H9 (cell line): Measurements from ENCODE around the gene ANKMY1. TPM values are rescaled to one million over a fixed set of nuclear protein-coding genes. Genes with fewer than 3 reads are reported as not detected.
A peak's percentile ranks its signal among the peaks of the same experiment; 100 is the strongest.

Source experiments
- DNase-seq: peaks from one replicate; pipeline ENCODE4 v3.0.0-alpha.2; 2017
- H2AFZ ChIP-seq: one replicate; pipeline ENCODE4 v1.6.1; 2013; ENCODE audit warnings: mild to moderate bottlenecking, low read length, control low read depth, moderate library complexity
- H2AK5ac ChIP-seq: 2 replicates; pipeline ENCODE4 v1.6.1; 2013; ENCODE audit warnings: low read length, control low read depth, mixed read lengths; ENCODE audit not compliant: insufficient read length
- H2BK120ac ChIP-seq: one replicate; pipeline ENCODE4 v1.6.1; 2013; ENCODE audit warnings: low read depth, mild to moderate bottlenecking, low read length, control low read depth, inconsistent platforms; ENCODE audit not compliant: poor library complexity, severe bottlenecking
- H2BK12ac ChIP-seq: 2 replicates; pipeline ENCODE4 v1.6.1; 2013; ENCODE audit warnings: low read length, control low read depth, mixed read lengths, low read depth; ENCODE audit not compliant: insufficient read length
- H2BK15ac ChIP-seq: 2 replicates; pipeline ENCODE4 v1.6.1; 2013; ENCODE audit warnings: low read depth, low read length, control low read depth
- H2BK20ac ChIP-seq: one replicate; pipeline ENCODE4 v1.6.1; 2013; ENCODE audit warnings: low read depth, mild to moderate bottlenecking, low read length, control low read depth, inconsistent platforms; ENCODE audit not compliant: poor library complexity, severe bottlenecking
- H2BK5ac ChIP-seq: 2 replicates; pipeline ENCODE4 v1.6.1; 2013; ENCODE audit warnings: low read length, control low read depth, mixed read lengths; ENCODE audit not compliant: insufficient read length
- H3K14ac ChIP-seq: 2 replicates; pipeline ENCODE4 v1.6.1; 2013; ENCODE audit warnings: low read length, control low read depth; ENCODE audit not compliant: insufficient read depth
- H3K18ac ChIP-seq: 2 replicates; pipeline ENCODE4 v1.6.1; 2013; ENCODE audit warnings: low read depth, mild to moderate bottlenecking, mixed read lengths, low read length, control low read depth; ENCODE audit not compliant: insufficient read length
- H3K23ac ChIP-seq: 2 replicates; pipeline ENCODE4 v1.6.1; 2013; ENCODE audit warnings: low read length, control low read depth, mixed read lengths, low read depth; ENCODE audit not compliant: insufficient read length
- H3K23me2 ChIP-seq: 2 replicates; pipeline ENCODE4 v1.6.1; 2013; ENCODE audit warnings: low read depth, mild to moderate bottlenecking, mixed read lengths, low read length, control low read depth; ENCODE audit not compliant: insufficient read length, poor library complexity, severe bottlenecking
- H3K27ac ChIP-seq: 2 replicates; pipeline ENCODE4 v1.5.1; 2013; ENCODE audit warnings: low read length, control low read depth, mixed read lengths, low read depth; ENCODE audit not compliant: insufficient read length
- H3K27me3 ChIP-seq: 2 replicates; pipeline ENCODE4 v1.6.1; 2013; ENCODE audit warnings: low read length, control low read depth, inconsistent platforms; ENCODE audit not compliant: insufficient read depth
- H3K4ac ChIP-seq: 2 replicates; pipeline ENCODE4 v1.6.1; 2013; ENCODE audit warnings: low read depth, mild to moderate bottlenecking, control low read depth, inconsistent platforms, low read length, moderate library complexity
- H3K4me1 ChIP-seq: 2 replicates; pipeline ENCODE4 v1.6.1; 2013; ENCODE audit warnings: low read length, control low read depth, inconsistent platforms; ENCODE audit not compliant: insufficient read depth
- H3K4me2 ChIP-seq: 2 replicates; pipeline ENCODE4 v1.6.1; 2013; ENCODE audit warnings: low read length, control low read depth, mixed read lengths; ENCODE audit not compliant: insufficient read length, insufficient read depth
- H3K56ac ChIP-seq: 2 replicates; pipeline ENCODE4 v1.6.1; 2013; ENCODE audit warnings: low read depth, mild to moderate bottlenecking, mixed read lengths, low read length, control low read depth; ENCODE audit not compliant: insufficient read length
- H3K79me1 ChIP-seq: 2 replicates; pipeline ENCODE4 v1.6.1; 2013; ENCODE audit warnings: low read depth, mild to moderate bottlenecking, moderate library complexity, low read length, control low read depth, inconsistent platforms; ENCODE audit not compliant: insufficient read depth, poor library complexity, severe bottlenecking
- H3K79me2 ChIP-seq: 2 replicates; pipeline ENCODE4 v1.6.1; 2013; ENCODE audit warnings: low read length, control low read depth, inconsistent platforms; ENCODE audit not compliant: insufficient read depth
- H3K9ac ChIP-seq: 2 replicates; pipeline ENCODE4 v1.6.1; 2013; ENCODE audit warnings: low read length, control low read depth, mixed read lengths; ENCODE audit not compliant: insufficient read length; ENCODE audit errors: extremely low read depth
- H3K9me3 ChIP-seq: one replicate; pipeline ENCODE4 v1.6.1; 2013; ENCODE audit warnings: low read depth, low read length, inconsistent platforms; ENCODE audit not compliant: control insufficient read depth
- H3T11ph ChIP-seq: one replicate; pipeline ENCODE4 v1.6.1; 2013; ENCODE audit warnings: mild to moderate bottlenecking, low read length, control low read depth, inconsistent platforms
- H4K20me1 ChIP-seq: one replicate; pipeline ENCODE4 v1.6.1; 2013; ENCODE audit not compliant: control insufficient read depth, insufficient read length, insufficient read depth
- H4K5ac ChIP-seq: 2 replicates; pipeline ENCODE4 v1.6.1; 2013; ENCODE audit warnings: low read depth, mild to moderate bottlenecking, mixed read lengths, low read length, control low read depth; ENCODE audit not compliant: insufficient read length
- H4K8ac ChIP-seq: replicated peaks from 2 replicates; pipeline ENCODE4 v1.6.1; 2013; ENCODE audit warnings: low read length, control low read depth, mixed read lengths, low read depth; ENCODE audit not compliant: insufficient read length
- H4K91ac ChIP-seq: 2 replicates; pipeline ENCODE4 v1.6.1; 2013; ENCODE audit warnings: low read depth, mild to moderate bottlenecking, moderate library complexity, mixed read lengths, low read length, control low read depth; ENCODE audit not compliant: insufficient read length
- H3K27ac Mint-ChIP-seq, 3 experiments: 2 replicates in 2 of 3; 3 replicates in 1 of 3; pipeline ENCODE4 v1.8.0; 2020 to 2021; ENCODE audit warnings: mixed read lengths in 3 of 3, mild to moderate bottlenecking in 1 of 3, moderate library complexity in 1 of 3
- H3K27me3 Mint-ChIP-seq: 2 replicates; pipeline ENCODE4 v1.8.0; 2021; ENCODE audit warnings: low read depth, mild to moderate bottlenecking, moderate library complexity, mixed read lengths
- H3K36me3 Mint-ChIP-seq, 3 experiments: 2 replicates in 2 of 3; 3 replicates in 1 of 3; pipeline ENCODE4 v1.8.0; 2020 to 2021; ENCODE audit warnings: low read depth in 3 of 3, mixed read lengths in 3 of 3; ENCODE audit not compliant: insufficient read depth in 1 of 3
- H3K4me1 Mint-ChIP-seq, 2 experiments: 2 replicates each; pipeline ENCODE4 v1.8.0; 2020; ENCODE audit warnings: mixed read lengths in 2 of 2
- H3K4me3 Mint-ChIP-seq, 2 experiments: 2 replicates in 1 of 2; 3 replicates in 1 of 2; pipeline ENCODE4 v1.8.0; 2020 to 2021; ENCODE audit warnings: mild to moderate bottlenecking in 2 of 2, mixed read lengths in 2 of 2, moderate library complexity in 1 of 2
- H3K9me3 Mint-ChIP-seq, 2 experiments: 2 replicates in 1 of 2; 3 replicates in 1 of 2; pipeline ENCODE4 v1.8.0; 2020; ENCODE audit warnings: mild to moderate bottlenecking in 2 of 2, mixed read lengths in 2 of 2, moderate library complexity in 1 of 2
- WGBS: extraction: QIAGEN DNeasy Blood & Tissue Kit; methylation state at CpG from one replicate; pipeline ENCODE4 v1.1.7; 2013; ENCODE audit warnings: missing lambda C conversion rate, low lambda C conversion rate, mixed read lengths; ENCODE audit not compliant: insufficient read length; ENCODE audit errors: extremely low coverage; 5-methylcytosine and 5-hydroxymethylcytosine counted together
- total RNA-seq: library from RNA; stranded (reverse); gene quantifications from 2 replicates; pipeline ENCODE4 v1.2.1, GENCODE V29; 2021
- TF ChIP-seq, protein P1 (sequence below): fragments of 200-600 bp; sonication (generic); conservative IDR thresholded peaks from 3 replicates; pipeline ENCODE4 v1.8.0; 2021; ENCODE audit warnings: antibody characterized with exemption, mild to moderate bottlenecking

The ANKMY1 gene
- total RNA-seq, 1 experiment from 2014 or later, result 13.7 TPM

DNA sequence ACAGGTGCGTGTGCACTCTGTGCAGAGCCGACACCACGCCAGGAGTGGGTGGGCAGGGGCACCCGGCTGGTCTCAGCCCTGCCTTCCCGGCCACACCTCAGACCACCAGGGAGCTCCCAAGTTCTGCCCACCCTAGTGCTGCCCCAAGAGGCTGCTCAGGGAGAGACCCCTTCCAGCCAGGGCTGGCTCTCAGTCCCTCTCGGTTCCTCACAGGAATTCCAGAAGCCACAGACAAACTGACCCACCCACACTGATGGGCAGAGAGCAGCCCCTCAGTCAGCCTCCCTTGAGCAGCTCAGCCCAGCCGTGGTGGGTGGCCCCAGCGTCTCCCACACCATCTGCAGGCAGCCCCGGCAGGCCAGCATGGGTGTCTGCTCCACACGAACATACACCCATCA is 88.5 kb downstream of the ANKMY1 start:
- H3K79me2 ChIP-seq, result no peaks in the 10 kb centered on the region
- H3K79me1 ChIP-seq, result no peaks in the 10 kb centered on the region
- H3K18ac ChIP-seq, result no peak overlapping the region
- no peak overlapping the region for H3K4me2 ChIP-seq
- no peak overlapping the region for H3K9ac ChIP-seq
- no peak overlapping the region for H2AK5ac ChIP-seq
- H2BK5ac ChIP-seq, result no peak overlapping the region
- no peak overlapping the region for H2BK120ac ChIP-seq
- no peak overlapping the region for H3K14ac ChIP-seq
- no peak overlapping the region for H2BK12ac ChIP-seq
- H3K27ac ChIP-seq, result no peak overlapping the region
- TF ChIP-seq, protein P1, sequence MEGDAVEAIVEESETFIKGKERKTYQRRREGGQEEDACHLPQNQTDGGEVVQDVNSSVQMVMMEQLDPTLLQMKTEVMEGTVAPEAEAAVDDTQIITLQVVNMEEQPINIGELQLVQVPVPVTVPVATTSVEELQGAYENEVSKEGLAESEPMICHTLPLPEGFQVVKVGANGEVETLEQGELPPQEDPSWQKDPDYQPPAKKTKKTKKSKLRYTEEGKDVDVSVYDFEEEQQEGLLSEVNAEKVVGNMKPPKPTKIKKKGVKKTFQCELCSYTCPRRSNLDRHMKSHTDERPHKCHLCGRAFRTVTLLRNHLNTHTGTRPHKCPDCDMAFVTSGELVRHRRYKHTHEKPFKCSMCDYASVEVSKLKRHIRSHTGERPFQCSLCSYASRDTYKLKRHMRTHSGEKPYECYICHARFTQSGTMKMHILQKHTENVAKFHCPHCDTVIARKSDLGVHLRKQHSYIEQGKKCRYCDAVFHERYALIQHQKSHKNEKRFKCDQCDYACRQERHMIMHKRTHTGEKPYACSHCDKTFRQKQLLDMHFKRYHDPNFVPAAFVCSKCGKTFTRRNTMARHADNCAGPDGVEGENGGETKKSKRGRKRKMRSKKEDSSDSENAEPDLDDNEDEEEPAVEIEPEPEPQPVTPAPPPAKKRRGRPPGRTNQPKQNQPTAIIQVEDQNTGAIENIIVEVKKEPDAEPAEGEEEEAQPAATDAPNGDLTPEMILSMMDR, result peak; percentile 38; the same call in 1 of the 3 replicates
- no peaks in the 10 kb centered on the region for H3K9me3 ChIP-seq
- H3K36me3 Mint-ChIP-seq, result peaks cover 0 to 8% (median 6%) of the 10 kb centered on the region in 3 experiments; a peak in 6 of 7 replicates
- H4K91ac ChIP-seq, result no peak overlapping the region
- H3K27me3 ChIP-seq, result no peaks in the 10 kb centered on the region; the same call in 1 of the 2 replicates
- H2BK15ac ChIP-seq, result no peak overlapping the region
- H3K23me2 ChIP-seq, result no peaks in the 10 kb centered on the region
- H3K27me3 Mint-ChIP-seq, result peaks cover 19% of the 10 kb centered on the region
- WGBS, result no CpG with 5 or more reads among the region's 10 CpGs
- H3K23ac ChIP-seq, result no peak overlapping the region
- no peaks in the 10 kb centered on the region for H3K4me1 ChIP-seq
- H3T11ph ChIP-seq, result no peak overlapping the region
- peaks cover 0 to 7% of the 10 kb centered on the region in 2 experiments for H3K9me3 Mint-ChIP-seq
- peak; percentile 40 for DNase-seq
- H3K56ac ChIP-seq, result no peak overlapping the region
- H4K20me1 ChIP-seq, result no peaks in the 10 kb centered on the region
- no peak overlapping the region for H3K4ac ChIP-seq
- no peak overlapping the region for H2AFZ ChIP-seq
- no peak overlapping the region for H2BK20ac ChIP-seq
- no peak overlapping the region; a peak in 1 of 7 replicates for H3K27ac Mint-ChIP-seq
- H4K8ac ChIP-seq, result no peak overlapping the region
- no peak overlapping the region; a peak in 1 of 5 replicates for H3K4me3 Mint-ChIP-seq
- no peak overlapping the region for H4K5ac ChIP-seq
- H3K4me1 Mint-ChIP-seq, result peaks cover 2 to 3% of the 10 kb centered on the region in 2 experiments; a peak in 2 of 4 replicates
